ENCODE measurements around the gene RALGAPA1. TPM values are rescaled to one million over a fixed set of nuclear protein-coding genes. Genes with fewer than 3 reads are reported as not detected.
"Not testable (repeated sequence)": the region's sequence is repeated elsewhere in the genome, so short reads cannot be mapped to it uniquely, and the experiment has no call there.

The RALGAPA1 gene
- total RNA-seq, 1 donor from 2014 or later = 31.8 TPM

- TF ChIP-seq CTCF (IDR thresholded peaks at IDR 0.05; ENCODE audit: borderline replicate concordance) = no peak
- H3K4me1 ChIP-seq = peaks cover 21% of the 10 kb centered on the region
- no peak overlapping the region for H3K27ac ChIP-seq (replicated peaks)
- no peak overlapping the region for H3K4me3 ChIP-seq
- no peak for DNase-seq
- peaks cover 8% of the 10 kb centered on the region for H3K9me3 ChIP-seq (replicated peaks)
- no peaks in the 10 kb centered on the region for H3K27me3 ChIP-seq (ENCODE audit: low read depth)
- no peaks in the 10 kb centered on the region for H3K36me3 ChIP-seq
- intact Hi-C loops (cut with micrococcal nuclease) = no loop called here
Observed at GRCh38 chr14:35786856-35787255, 22.2 kb downstream of the RALGAPA1 start.

GRCh38 chr14:35783699-35784098 is 25.4 kb downstream of the RALGAPA1 start:
- H3K27ac ChIP-seq (replicated peaks) = no peak overlapping the region
- no peaks in the 10 kb centered on the region for H3K36me3 ChIP-seq
- no peaks in the 10 kb centered on the region for H3K27me3 ChIP-seq (ENCODE audit: low read depth)
- no peak for DNase-seq
- H3K9me3 ChIP-seq (replicated peaks) = peaks cover 33% of the 10 kb centered on the region
- intact Hi-C loops (cut with micrococcal nuclease) = no loop called here
- TF ChIP-seq CTCF (IDR thresholded peaks at IDR 0.05; ENCODE audit: borderline replicate concordance) = no peak
- H3K4me3 ChIP-seq = no peak overlapping the region
- peaks cover 21% of the 10 kb centered on the region for H3K4me1 ChIP-seq

GRCh38 chr14:35779368-35779767 is 29.7 kb downstream of the RALGAPA1 start:
- H3K4me1 ChIP-seq = no peaks in the 10 kb centered on the region
- peaks cover 8% of the 10 kb centered on the region for H3K36me3 ChIP-seq
- H3K27me3 ChIP-seq (ENCODE audit: low read depth) = no peaks in the 10 kb centered on the region
- TF ChIP-seq CTCF (IDR thresholded peaks at IDR 0.05; ENCODE audit: borderline replicate concordance) = no peak
- intact Hi-C loops (cut with micrococcal nuclease) = no loop called here
- H3K27ac ChIP-seq (replicated peaks) = no peak overlapping the region
- no peak for DNase-seq
- H3K9me3 ChIP-seq (replicated peaks) = peaks cover 33% of the 10 kb centered on the region
- H3K4me3 ChIP-seq = no peak overlapping the region

- H3K9me3 ChIP-seq (replicated peaks) = peaks cover 31% of the 10 kb centered on the region
- H3K4me3 ChIP-seq; DNase-seq; H3K27me3 ChIP-seq (ENCODE audit: low read depth); H3K36me3 ChIP-seq; H3K27ac ChIP-seq (replicated peaks); intact Hi-C loops (cut with micrococcal nuclease); H3K4me1 ChIP-seq: not testable (repeated sequence)
Observed at GRCh38 chr14:35777550-35777949, 31.5 kb downstream of the RALGAPA1 start.

GRCh38 chr14:35776823-35777222 is 32.3 kb downstream of the RALGAPA1 start:
- no peak for TF ChIP-seq CTCF (IDR thresholded peaks at IDR 0.05; ENCODE audit: borderline replicate concordance)
- H3K4me3 ChIP-seq = no peak overlapping the region
- H3K4me1 ChIP-seq = no peaks in the 10 kb centered on the region

GRCh38 chr14:35776085-35776484 is 33.0 kb downstream of the RALGAPA1 start:
- H3K27me3 ChIP-seq (ENCODE audit: low read depth); H3K36me3 ChIP-seq; H3K4me3 ChIP-seq; H3K4me1 ChIP-seq; H3K27ac ChIP-seq (replicated peaks); intact Hi-C loops (cut with micrococcal nuclease); DNase-seq: not testable (repeated sequence)
- H3K9me3 ChIP-seq (replicated peaks) = peaks cover 17% of the 10 kb centered on the region

More at GRCh38 chr14:35776823-35777222, 32.3 kb downstream of the RALGAPA1 start:
- intact Hi-C loops (cut with micrococcal nuclease) = no loop called here
- Histone ChIP-seq H3K27ac (replicated peaks) (no peak overlapping the region), H3K36me3 (peaks cover 8% of the 10 kb centered on the region), H3K9me3 (replicated peaks) (peaks cover 24% of the 10 kb centered on the region), H3K27me3 (ENCODE audit: low read depth) (no peaks in the 10 kb centered on the region)
- no peak for DNase-seq

GRCh38 chr14:35766700-35767082 is 42.4 kb downstream of the RALGAPA1 start:
- Histone ChIP-seq H3K4me1 (no peaks in the 10 kb centered on the region), H3K4me3 (no peak overlapping the region), H3K9me3 (replicated peaks) (no peaks in the 10 kb centered on the region), H3K36me3 (peaks cover 42% of the 10 kb centered on the region), H3K27ac (replicated peaks) (no peak overlapping the region), H3K27me3 (ENCODE audit: low read depth) (no peaks in the 10 kb centered on the region)
- intact Hi-C loops (cut with micrococcal nuclease) = no loop called here
- no peak for TF ChIP-seq CTCF (IDR thresholded peaks at IDR 0.05; ENCODE audit: borderline replicate concordance)
- DNase-seq = no peak

Measured in left ventricle myocardium inferior (tissue), 1 donor.